PC-9 (cell line): ENCODE results near the gene TTBK1. TPM values are rescaled to one million over a fixed set of nuclear protein-coding genes. Genes with fewer than 3 reads are reported as not detected.

Source experiments
- BruUV-seq: library from RNA; stranded (reverse); fragments of 400-500 nt; replicated peaks from 2 replicates; lab custom pipeline; 2021; lab: Mats Ljungman, UMichigan
- CTCF ChIA-PET: fragments of 300-600 bp; sonication (Branson Sonifier 250); formaldehyde crosslinking; loops from one replicate; lab custom pipeline; 2022; ENCODE audit warnings: antibody characterized with exemption; lab: Charles Lee
- POLR2A ChIA-PET: fragments of 300-600 bp; sonication (Branson Sonifier 250); formaldehyde crosslinking; loops from one replicate; lab custom pipeline; 2022; ENCODE audit warnings: antibody characterized with exemption; ENCODE audit not compliant: unreplicated experiment; lab: Charles Lee
- DNase-seq, 2 experiments: peaks; one replicate each; pipeline versions ENCODE4 v3.0.0 to v3.0.0-alpha.2; 2015 to 2022; ENCODE audit warnings: mixed read lengths in 1 of 2
- H2AFZ ChIP-seq: fragments of 200-600 bp; sonication (generic); 2 replicates; pipeline ENCODE4 v1.8.1; 2017; ENCODE audit warnings: antibody characterized with exemption
- H3F3A ChIP-seq: fragments of 200-600 bp; sonication (generic); 2 replicates; pipeline ENCODE4 v1.8.1; 2017; ENCODE audit warnings: antibody characterized with exemption, mild to moderate bottlenecking, low read depth; ENCODE audit not compliant: insufficient read depth
- H3K27ac ChIP-seq: fragments of 200-600 bp; sonication (generic); 2 replicates; pipeline ENCODE4 v1.6.1; 2016; ENCODE audit warnings: mixed run types
- H3K27me3 ChIP-seq: fragments of 200-600 bp; sonication (generic); 2 replicates; pipeline ENCODE4 v1.6.1; 2016; ENCODE audit warnings: low read depth, mixed run types; ENCODE audit not compliant: insufficient read depth
- H3K36me3 ChIP-seq: fragments of 200-600 bp; sonication (generic); 2 replicates; pipeline ENCODE4 v1.6.1; 2016; ENCODE audit warnings: low read depth, mixed run types
- H3K4me1 ChIP-seq: fragments of 200-600 bp; sonication (generic); replicated peaks from 2 replicates; pipeline ENCODE4 v1.6.1; 2016; ENCODE audit warnings: mixed run types; ENCODE audit not compliant: insufficient read depth
- H3K4me2 ChIP-seq: fragments of 200-600 bp; sonication (generic); 2 replicates; pipeline ENCODE4 v1.6.1; 2017; ENCODE audit warnings: mixed run types
- H3K4me3 ChIP-seq: fragments of 200-600 bp; sonication (generic); 2 replicates; pipeline ENCODE4 v1.6.1; 2016; ENCODE audit warnings: mixed run types
- H3K79me2 ChIP-seq: fragments of 200-600 bp; sonication (generic); 2 replicates; pipeline ENCODE4 v1.6.1; 2017; ENCODE audit warnings: low read depth, mixed run types
- H3K9me2 ChIP-seq: fragments of 200-600 bp; sonication (generic); 2 replicates; pipeline ENCODE4 v1.8.1; 2017; ENCODE audit warnings: mild to moderate bottlenecking; ENCODE audit not compliant: insufficient read depth
- H3K9me3 ChIP-seq: fragments of 200-600 bp; sonication (generic); 2 replicates; pipeline ENCODE4 v1.8.1; 2016; ENCODE audit warnings: low read depth; ENCODE audit not compliant: insufficient read depth
- H4K20me1 ChIP-seq: fragments of 200-600 bp; sonication (generic); 2 replicates; pipeline ENCODE4 v1.8.1; 2017; ENCODE audit not compliant: insufficient read depth
- CTCF ChIP-seq: fragments of 200-600 bp; sonication (generic); conservative IDR thresholded peaks from 2 replicates; pipeline ENCODE4 v1.6.1; 2017; ENCODE audit warnings: mixed run types, antibody characterized with exemption, mild to moderate bottlenecking, moderate library complexity
- EZH2 ChIP-seq: fragments of 200-600 bp; sonication (generic); IDR thresholded peaks from 2 replicates; pipeline ENCODE4 v1.8.0; 2017; ENCODE audit warnings: antibody characterized with exemption, low read depth
- intact Hi-C: fragments of 100-400 bp; cut with micrococcal nuclease; formaldehyde crosslinking; loops from one replicate; pipeline ENCODE4 v1.10.0; 2022; ENCODE audit not compliant: unreplicated experiment
- total RNA-seq: library from RNA; stranded (reverse); gene quantifications from 2 replicates; pipeline ENCODE4 v1.2.3, GENCODE V29; 2021

The TTBK1 gene
- total RNA-seq, 1 experiment from 2014 or later, result 0.07 TPM

DNA sequence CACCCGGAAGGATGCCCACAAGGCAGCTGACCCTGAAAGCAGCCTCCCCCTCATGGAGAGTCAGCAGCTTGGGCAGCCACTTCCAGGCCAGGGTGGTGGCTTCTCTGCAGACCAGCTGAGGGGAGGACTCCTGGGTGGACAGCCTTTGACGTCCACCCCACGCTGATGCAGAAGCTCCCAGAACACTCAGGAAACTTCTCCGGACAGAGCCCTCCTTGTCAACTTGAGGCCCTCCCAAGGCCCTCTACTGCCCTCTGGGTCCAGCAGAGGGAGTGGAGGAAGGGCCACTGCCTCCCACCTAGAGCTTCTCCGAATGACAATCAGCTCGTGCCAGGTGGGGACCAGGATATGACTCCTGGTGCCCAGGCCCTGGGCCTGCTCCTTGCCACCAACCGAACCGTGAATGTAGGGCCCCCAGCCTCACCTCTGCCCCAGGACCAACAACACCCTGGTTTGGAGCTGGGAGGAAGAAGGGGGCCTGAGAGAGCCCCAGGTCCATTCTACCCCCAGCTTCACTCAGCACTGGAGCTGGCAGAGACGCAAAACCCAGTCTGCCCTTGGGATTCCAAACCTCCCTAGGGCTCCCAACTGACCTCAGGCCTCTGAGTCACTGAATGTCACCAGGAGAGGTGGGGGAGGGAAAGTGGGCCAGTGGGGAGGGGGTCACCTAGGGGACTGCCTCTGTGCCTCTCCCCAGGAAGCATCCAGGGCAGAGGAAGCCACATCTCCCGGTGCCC lies 43.9 kb downstream of the TTBK1 start:
- no peak for DNase-seq
- Histone ChIP-seq H2AFZ (no peak overlapping the region), H3K4me2 (no peak overlapping the region), H3K27me3 (peaks cover 17% of the 10 kb centered on the region), H3K79me2 (no peaks in the 10 kb centered on the region), H3K4me3 (no peak overlapping the region), H3K36me3 (no peaks in the 10 kb centered on the region), H3K4me1 (no peaks in the 10 kb centered on the region), H3K9me2 (no peaks in the 10 kb centered on the region), H4K20me1 (no peaks in the 10 kb centered on the region), H3F3A (no peaks in the 10 kb centered on the region), H3K9me3 (no peaks in the 10 kb centered on the region), H3K27ac (no peak overlapping the region)
- ChIA-PET POLR2A (no interaction called here), CTCF (no interaction called here)
- no TSS peak for BruUV-seq
- intact Hi-C loops, result no loop called here
- TF ChIP-seq CTCF (no peak), EZH2 (no peak)

GRCh38 chr6:43287717-43288679 lies 44.7 kb downstream of the TTBK1 start:
- TF ChIP-seq EZH2 (no peak), CTCF (no peak)
- ChIA-PET POLR2A (no interaction called here), CTCF (interaction anchor here (0.5 kb wide), 1 partner anchor 125 kb away, joined by 3 read pairs; no protein-coding TSS in a partner anchor)
- H3K4me1 ChIP-seq, result no peaks in the 10 kb centered on the region
- no peak overlapping the region for H3K4me3 ChIP-seq
- H3K9me3 ChIP-seq, result no peaks in the 10 kb centered on the region
- no peaks in the 10 kb centered on the region for H3K36me3 ChIP-seq
- no peak for DNase-seq
- BruUV-seq, result no TSS peak
- H3K4me2 ChIP-seq, result no peak overlapping the region
- no peak overlapping the region for H2AFZ ChIP-seq
- peaks cover 15% of the 10 kb centered on the region for H3K27me3 ChIP-seq
- no peaks in the 10 kb centered on the region for H4K20me1 ChIP-seq
- no peaks in the 10 kb centered on the region for H3K9me2 ChIP-seq
- no peaks in the 10 kb centered on the region for H3K79me2 ChIP-seq
- H3K27ac ChIP-seq, result no peak overlapping the region
- intact Hi-C loops, result no loop called here
- H3F3A ChIP-seq, result no peaks in the 10 kb centered on the region

GRCh38 chr6:43290339-43290904 lies 47.1 kb downstream of the TTBK1 start:
- DNase-seq, result no peak
- intact Hi-C loops, result no loop called here
- no peaks in the 10 kb centered on the region for H3K36me3 ChIP-seq
- BruUV-seq, result no TSS peak
- TF ChIP-seq CTCF (no peak), EZH2 (no peak)
- H4K20me1 ChIP-seq, result no peaks in the 10 kb centered on the region
- no peak overlapping the region for H3K4me3 ChIP-seq
- no peak overlapping the region for H3K27ac ChIP-seq
- no peaks in the 10 kb centered on the region for H3K9me2 ChIP-seq
- H3K4me2 ChIP-seq, result no peak overlapping the region
- ChIA-PET CTCF (no interaction called here), POLR2A (no interaction called here)
- H3K79me2 ChIP-seq, result no peaks in the 10 kb centered on the region
- H3K4me1 ChIP-seq, result no peaks in the 10 kb centered on the region
- no peaks in the 10 kb centered on the region for H3K9me3 ChIP-seq
- H3K27me3 ChIP-seq, result no peaks in the 10 kb centered on the region
- no peak overlapping the region for H2AFZ ChIP-seq
- no peaks in the 10 kb centered on the region for H3F3A ChIP-seq
